IPS DF 4.7 (cell line): ENCODE data around the gene GOLGA6C.
"Not testable (repeated sequence)": the region's sequence is repeated elsewhere in the genome, so short reads cannot be mapped to it uniquely, and the experiment has no call there.

ENCODE experiments used
- DNase-seq: peaks from one replicate; pipeline ENCODE4 v3.0.0-alpha.2; 2013; ENCODE audit warnings: low spot score; ENCODE audit errors: extremely low read depth

The GOLGA6C gene

GRCh38 chr15:75313116-75313845, 55.1 kb downstream of the GOLGA6C start:
- DNase-seq, result no peak

- DNase-seq, result no peak
These were observed 56.6 kb downstream of the GOLGA6C start for GRCh38 chr15:75314552-75315290.

- DNase-seq, result not testable (repeated sequence)
These were observed 61.2 kb downstream of the GOLGA6C start for GRCh38 chr15:75319231-75319897.
